Cortex of kidney (tissue), 1 donor: ENCODE measurements around the gene URI1.

ENCODE experiments used
- DNase-seq: peaks from one replicate; lab custom pipeline; 2025; lab: John Stamatoyannopoulos, UW

URI1 gene

DNA sequence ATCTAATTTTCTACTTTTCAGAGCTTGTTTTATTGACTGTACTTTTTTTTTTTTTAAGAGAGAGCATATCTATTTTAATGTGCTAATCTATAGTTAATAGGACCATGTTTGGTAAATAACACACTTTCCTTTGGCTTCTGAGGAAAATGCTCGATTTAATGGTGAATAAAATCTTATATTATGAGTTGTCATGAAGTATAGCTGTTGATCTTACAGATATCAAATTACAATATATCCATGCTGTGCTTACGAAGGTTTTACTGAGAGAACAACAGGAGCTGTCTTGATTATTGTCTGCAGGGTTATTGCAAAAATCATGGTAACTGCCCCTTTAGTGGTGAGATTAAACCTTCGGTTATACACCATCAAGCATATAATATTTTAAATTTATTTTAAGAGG is 29.6 kb downstream of the URI1 start:
- no peak for DNase-seq

DNA sequence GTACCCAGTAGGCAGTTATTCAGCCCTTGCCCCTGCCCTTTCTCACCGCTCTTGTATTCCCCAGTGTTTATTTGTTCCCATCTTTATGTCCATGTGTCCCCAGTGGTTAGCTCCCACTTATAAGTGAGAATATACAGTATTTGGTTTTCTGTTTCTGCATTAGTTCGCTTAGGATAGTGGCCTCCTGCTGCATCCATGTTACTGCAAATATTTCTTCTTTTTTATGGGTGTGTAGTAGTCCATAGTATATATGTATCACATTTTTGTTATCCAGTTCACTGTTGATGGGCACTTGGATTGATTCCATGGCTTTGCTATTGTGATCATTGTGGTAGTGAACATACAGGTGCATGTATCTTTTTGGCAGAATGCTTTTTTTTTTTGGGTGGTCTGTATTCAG is 32.7 kb downstream of the URI1 start:
- DNase-seq: no peak

DNA sequence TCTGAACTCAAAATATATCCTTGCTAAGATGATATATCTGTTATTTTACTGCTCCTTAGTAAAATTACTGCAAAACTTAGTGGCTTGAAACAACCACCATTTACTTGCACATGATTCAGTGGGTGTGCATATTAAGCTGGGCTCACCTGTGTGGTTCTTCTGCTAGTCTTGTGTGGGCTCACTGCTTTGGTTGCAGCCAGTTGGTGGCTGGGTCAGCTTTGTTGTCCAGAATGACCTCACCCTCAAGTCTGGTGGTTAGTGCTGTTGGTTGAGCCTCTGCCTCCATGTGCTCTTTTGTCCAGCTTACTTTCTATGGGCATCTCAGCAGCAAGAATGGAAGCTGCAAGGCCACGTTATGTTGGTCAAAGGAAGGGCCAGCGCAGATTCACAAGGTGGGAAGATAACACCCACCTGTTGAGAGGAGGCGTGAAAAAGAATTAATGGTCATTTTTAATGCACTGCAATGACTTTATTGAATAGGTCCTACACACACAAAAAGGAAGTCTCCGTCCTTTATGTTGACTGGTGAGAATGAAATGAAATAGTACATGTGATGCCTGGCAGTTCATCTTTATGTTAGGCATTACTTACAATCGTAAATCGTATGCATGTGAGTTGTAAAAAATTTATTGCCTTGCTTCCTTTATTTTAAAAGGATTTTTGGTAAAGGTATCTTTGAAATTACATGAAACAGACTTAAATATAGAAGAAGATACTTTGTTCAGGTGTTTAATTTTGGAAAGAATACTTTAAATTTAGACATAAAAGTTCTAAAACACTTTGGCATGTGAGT is 34.3 kb downstream of the URI1 start:
- no peak for DNase-seq

DNA sequence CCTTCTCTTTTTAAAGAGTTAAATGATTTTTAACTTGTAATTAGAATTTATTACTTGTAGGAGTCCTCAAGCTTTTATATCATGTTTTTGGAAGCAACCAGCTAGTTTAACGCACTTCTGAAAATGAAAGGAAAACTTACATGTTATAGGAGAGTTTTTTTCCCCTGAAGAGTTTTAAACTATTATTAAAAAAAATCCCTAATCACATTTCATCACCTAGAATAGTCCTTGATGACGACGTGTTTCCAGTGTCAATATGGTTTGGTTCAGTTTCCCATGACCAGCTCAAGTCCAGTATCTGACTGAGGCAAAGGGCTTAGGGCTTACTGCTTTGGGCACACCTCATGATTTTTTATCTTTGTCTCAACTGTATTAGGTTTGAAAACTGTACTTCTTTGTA is 36.0 kb downstream of the URI1 start:
- DNase-seq: no peak

DNA sequence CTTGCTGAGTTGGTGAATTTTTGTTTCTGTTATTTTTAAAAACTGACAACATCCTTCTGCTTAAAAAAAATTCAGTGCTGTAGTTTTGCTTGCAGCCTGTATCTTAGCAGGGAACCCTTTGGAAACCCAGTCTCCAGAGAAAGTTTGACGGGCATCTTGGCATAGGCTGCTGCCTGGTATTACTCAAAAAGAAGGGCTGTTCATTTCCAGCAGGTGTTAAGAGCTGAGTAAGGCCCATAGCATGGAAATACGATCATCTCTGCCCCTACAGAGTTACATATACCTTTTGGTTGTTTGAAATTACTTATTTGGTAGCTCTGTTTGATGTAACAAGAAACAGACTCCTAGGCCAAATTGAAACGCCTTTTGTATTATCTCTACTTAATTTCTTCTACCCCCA is 41.5 kb downstream of the URI1 start:
- DNase-seq: no peak

DNA sequence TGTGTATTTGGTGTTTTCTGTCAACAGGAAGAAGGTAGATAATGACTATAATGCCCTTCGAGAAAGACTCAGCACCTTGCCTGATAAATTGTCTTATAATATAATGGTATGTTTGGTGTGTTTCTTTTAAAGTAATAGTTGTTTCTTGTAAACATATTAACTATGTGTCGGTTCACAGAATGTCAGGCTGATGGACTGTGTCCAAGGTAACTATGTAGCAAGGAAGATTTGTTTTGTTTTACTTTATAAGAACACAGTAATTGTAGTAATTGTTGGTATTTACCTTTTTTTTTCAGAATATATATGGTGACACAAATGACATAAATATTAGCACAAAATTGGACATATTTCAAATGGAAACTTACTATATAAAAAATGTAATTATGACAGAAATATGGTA is 43.2 kb downstream of the URI1 start:
- DNase-seq: no peak

DNA sequence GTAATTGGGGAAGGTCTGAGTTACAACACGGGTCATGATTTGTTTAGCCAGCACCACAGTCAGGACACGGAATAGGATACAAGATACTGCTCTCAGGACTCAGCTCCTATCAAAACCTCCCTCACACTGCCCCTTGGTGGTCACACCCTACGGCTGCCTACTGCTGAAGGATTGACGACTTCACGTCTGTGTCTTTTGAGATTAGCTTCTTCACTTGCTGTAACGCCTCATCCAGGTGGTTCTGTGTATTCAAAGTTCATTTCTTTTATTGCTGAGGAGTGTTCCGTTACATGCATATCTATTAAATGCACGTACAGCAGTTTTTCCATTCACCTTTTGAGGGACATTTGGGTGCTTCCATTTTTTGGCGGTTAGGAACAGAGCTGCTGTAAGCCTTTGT is 46.3 kb downstream of the URI1 start:
- no peak for DNase-seq

DNA sequence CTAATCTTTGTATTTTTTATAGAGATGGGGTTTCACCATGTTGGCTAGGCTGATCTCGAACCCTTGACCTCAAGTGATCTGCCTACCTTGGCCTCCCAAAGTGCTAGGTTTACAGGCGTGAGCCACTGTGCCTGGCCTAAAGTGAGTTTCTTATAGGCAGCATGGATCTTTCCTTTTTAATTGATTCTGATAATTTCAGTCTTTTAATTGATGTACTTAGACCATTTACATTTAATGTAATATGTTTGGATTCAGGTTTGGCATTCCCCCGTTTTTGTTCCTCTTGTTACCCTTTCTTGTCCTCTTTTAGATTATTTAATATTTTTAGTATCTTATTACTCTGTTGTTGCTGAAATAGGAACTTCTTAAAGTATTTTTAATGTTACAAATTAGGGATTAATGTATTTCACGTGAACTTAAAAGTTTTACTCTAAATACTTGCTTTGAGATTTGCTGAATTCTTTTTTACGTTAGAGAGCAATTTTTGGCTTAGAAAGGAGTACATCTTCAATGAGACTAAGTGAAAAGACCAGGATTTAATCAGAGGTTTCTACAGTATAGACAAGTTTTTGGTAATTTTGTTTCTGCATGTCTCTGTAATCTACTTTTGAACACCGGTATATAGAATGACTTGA is 50.3 kb downstream of the URI1 start:
- no peak for DNase-seq

DNA sequence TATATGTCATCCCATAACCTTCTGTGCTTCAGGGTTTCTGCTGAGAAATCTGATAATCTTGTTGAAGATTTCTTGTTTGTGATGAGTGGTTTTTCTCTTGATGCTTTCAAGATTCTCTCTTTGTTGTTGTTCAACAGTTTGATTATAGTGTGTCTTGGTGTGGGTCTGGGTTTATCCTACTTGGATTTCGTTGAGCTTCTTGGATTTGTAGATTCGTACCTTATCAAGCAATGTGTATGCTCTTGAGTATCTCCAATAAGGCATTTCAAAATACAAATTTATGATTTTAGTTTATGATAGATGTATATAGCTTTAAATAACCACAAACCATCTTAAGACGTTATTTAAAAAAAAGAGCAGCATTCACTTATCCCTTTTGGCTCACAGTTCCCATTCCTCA is 57.5 kb downstream of the URI1 start:
- no peak for DNase-seq

DNA sequence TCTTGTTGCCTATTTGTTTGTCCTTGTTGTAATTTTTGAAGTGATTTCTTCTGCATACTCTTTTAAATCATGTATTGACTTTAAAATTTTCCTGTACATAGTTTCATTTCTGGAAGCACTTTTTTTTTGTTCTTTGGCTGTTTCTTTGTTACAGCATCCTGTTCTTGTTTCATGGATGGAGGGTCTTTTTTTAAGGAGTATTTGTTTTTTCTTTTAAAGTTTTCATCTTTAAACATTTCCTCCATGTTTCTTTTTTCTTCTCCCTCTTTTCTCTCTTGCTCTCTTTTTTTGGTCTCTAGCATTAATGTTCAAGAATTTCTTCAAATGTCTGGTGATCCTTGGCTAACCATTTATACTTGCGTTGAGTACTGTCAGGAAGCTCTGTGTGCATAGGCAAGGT is 58.8 kb downstream of the URI1 start:
- no peak for DNase-seq

DNA sequence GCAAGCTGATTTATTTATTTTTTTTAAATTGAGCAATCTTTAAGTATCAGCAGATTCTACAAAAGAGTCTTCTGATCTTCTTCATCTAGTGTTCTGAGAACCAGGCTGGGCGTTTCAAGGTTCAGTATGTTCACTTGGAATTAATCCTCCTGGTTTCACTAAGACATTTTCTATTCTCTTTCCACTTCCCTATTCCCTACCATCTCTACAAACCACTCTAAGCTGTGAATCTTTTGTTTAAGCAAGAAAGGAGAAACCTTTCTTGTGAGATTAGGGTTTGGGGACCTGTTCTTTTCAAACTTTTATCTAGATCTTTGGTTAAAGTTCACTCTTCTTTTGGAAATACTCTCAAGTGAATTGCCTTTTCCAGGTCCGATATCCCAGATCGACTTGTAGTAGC is 59.3 kb downstream of the URI1 start:
- no peak for DNase-seq

DNA sequence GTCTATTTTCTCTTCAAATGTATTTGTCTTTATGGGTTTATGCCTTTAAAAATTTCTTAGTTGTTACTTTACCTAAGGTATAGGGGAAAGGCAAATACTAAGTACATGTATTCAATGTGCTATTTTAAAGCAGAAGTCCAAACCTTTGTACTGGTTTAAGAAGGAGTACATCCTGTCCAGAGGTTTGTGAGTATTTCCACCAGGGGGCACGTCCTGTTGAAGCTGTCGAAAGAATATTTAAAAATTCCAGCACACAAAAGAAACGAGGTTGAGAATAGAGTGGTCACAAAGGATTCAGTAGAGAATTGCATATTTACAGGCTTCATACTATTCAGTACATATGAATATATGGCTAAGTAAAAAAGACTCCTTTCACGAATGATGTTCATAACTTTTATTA is 59.8 kb downstream of the URI1 start:
- no peak for DNase-seq

DNA sequence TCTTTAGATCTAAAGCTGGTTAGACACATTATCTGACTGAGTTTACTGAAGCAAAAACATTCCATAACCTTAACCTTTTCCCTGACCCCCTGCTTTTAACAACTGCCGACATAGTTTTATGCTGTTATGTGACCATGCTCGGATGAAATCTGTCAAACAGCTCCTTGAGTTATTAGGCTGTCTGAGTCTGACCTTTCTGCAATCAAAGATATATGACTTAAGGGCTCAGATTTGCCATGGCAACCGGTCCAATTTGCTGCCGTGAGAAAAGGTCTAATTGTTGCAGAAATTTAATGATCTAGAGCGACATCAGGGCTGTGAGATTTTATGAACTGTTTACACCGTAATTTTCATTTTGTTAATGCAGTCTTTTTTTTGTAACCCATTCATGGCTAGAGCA is 61.8 kb downstream of the URI1 start:
- no peak for DNase-seq

DNA sequence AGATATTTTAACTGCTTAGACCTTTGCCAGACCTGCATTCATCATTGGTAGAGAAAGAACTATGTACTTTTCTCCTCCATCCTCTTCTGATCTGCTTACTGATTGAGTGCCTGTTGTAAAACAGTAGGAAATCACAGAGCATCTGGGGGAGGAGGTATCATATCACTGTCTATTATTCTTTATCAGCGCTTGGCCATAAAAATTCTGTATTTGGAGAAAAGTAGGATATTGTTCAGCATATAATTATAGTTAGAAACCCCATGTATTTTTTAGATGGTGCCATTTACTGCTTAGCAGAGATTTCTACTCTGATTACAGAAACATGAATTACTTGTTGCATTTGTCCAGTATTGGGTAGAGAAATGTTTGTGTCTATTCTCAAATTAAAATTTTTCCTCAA is 62.4 kb downstream of the URI1 start:
- DNase-seq: no peak

DNA sequence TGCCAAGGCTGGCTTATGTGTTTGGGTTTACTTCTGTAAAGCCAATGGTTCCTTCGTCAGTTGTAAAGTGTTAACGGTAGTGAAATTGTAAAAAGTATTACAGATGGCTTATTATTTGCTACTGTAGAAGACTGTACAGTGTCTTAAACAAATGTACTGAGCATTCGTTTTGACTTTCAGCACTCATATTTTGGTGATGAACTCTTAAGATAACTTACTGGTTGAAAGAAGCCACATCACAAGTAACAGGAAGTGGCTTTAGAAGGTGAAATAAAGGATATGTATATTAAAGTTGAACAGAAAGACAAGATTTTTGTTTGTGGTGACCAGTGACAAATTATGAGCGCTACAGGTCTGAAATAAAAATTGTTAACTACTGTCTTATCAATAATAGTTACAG is 64.2 kb downstream of the URI1 start:
- DNase-seq: no peak

DNA sequence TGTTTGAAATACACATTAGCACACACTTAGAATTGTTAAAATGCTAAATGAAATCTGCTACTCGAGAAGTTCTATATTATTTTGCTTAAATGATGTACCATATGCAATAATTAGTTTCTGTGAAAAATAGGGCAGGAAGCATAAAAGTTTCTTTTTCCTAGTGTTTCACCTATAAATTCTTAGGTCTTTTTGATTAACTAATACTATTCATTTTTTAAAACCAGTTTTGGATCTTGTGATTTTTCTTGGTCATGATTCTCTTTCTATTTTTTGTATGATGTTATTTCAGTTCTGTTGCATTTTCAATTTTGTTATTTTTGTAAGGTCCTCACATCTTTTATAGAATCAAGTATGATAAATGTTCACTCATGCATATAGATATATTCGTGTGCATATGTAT is 66.1 kb downstream of the URI1 start:
- DNase-seq: no peak

DNA sequence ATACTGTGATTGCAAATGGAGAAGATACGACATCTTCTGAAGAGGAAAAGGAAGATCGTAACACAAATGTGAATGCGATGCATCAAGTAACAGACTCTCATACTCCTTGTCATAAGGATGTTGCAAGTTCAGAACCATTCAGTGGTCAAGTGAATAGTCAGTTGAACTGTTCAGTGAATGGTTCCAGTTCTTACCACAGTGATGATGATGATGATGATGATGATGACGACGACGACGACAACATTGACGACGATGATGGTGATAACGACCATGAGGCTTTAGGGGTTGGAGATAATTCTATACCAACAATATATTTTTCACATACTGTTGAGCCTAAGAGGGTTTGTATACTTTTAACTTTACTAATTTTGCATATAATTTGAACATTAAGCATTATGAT is 67.0 kb downstream of the URI1 start:
- no peak for DNase-seq

DNA sequence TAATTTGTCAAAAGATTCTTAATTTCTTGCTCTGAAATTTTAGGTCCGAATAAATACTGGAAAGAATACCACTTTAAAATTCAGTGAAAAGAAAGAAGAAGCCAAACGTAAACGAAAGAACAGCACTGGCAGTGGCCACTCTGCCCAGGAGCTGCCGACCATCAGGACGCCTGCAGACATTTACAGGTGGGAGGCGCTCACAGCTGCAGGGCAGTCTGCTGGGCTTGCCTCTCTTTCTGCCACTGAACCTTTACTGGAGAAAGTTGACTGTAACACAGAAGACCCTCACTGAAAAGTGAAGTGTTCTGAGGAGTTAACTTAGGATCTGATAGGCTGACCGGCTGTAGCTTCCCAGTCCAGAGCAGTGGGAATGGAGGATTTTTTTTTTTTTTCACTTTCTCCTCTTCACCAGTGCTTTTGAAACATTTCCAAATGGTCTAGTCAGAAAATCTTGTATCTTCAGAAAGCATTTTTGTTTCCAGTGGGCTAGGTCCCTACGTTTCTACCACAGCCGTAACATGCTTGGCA is 69.1 kb downstream of the URI1 start:
- DNase-seq: no peak

DNA sequence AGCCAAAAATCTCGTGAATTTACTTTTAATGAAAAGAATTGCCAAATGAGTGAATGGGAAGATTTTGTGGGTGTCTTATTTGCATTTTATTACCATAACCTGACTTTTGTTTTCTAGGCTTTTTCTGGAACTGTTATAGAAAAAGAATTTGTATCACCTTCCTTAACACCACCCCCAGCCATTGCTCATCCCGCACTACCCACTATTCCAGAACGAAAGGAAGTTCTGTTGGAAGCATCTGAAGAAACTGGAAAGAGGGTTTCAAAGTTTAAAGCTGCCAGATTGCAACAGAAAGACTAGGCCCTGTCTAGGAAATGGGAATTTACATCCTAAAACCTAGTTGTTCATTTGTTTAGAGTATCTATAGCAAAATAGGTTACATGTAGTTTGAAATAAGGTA is 72.7 kb downstream of the URI1 start:
- no peak for DNase-seq

DNA sequence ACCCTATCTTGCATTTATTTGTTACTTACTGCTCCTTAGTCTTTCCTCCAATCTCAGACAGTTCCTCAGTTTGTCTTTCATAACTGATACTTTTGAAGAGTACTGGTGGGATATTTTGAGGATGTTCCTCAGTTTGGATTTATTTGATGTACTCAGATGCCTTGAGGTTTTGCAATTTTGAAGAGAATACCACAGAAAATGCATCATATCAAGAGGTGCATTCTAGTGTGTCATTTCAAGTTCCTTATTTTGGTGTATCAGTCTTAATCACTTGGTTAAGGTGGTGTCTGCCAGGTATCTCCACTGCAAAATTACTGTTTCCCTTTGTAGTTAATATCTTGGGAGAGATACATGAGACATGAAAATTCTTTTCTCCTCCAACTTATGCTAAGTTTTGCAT is 75.1 kb downstream of the URI1 start:
- no peak for DNase-seq

DNA sequence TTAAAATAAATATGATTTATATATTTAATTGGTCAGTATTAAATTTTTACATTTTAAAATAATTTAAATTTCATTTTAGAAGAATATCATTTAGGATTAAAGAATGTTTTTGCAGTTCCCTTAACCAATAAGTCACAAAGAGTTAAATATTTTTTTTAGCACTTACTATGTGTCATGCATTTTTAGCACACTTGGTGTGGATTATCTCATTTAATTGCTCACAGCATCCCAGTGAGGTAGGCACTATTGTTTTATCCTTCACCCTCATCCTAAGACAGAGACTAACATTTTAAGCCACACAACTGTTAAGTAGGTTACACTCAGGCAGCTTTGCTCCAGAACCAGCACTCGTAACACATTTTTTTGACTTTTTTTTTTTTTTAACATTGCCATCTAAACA is 78.2 kb downstream of the URI1 start:
- DNase-seq: no peak

DNA sequence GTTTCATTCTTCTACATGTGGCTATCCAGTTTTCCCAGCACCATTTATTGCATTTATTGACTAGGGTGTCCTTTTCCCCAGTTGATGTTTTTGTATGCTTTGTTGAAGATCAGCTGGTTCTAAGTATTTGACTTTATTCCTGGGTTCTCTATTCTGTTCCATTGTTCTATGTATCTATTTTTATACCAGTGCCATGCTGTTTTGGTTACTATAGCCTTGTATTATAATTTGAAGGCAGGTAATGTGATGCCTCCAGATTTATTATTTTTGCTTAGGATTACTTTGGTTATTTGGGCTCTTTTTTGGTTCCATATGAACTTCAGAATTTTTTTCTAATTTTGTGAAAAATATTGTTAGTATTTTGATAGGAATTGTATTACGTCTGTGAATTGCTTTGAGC is 80.6 kb downstream of the URI1 start:
- DNase-seq: no peak

DNA sequence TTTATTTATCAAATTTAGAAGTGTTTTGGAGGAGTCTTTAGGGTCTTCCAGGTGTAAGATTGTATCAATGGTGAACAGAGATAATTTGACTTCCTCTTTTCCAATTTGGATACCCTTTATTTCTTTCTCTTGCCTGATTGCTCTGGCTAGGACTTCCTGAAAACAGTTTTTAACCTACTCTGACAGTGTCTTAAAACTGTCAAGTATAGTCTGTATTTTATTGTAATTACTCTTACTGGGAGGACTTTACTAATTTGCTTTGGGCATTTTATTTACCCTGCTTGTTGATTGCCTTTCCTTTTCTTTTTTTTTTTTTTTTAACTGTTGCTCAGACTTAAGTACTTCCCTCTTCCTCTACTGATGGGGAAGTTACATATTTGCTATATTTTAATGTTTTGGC is 81.3 kb downstream of the URI1 start:
- no peak for DNase-seq

DNA sequence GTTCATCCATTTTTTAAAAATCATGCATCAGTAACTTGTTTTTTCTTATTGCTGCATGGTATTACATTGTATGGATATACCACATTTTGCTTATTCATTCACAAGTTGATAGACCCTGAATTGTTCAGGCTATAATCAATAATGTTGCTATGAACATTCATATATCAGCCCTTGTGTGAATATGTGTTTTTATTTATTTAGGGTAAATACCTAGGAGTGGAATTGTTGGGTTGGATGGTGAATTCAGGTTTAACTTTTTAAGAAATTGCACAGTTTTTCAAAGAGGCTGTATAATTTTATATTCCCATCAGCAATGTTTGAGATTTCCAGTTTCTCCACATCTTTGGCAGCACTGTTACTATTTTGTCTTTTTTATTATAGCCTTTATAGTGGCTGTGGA is 82.1 kb downstream of the URI1 start:
- DNase-seq: no peak
